Ecto neural progenitor cell (in vitro differentiated cells): ENCODE data around the gene MS4A10.

Experiments used
- DNase-seq: peaks from one replicate; pipeline ENCODE4 v3.0.0-alpha.2; 2018; ENCODE audit warnings: low spot score

Gene MS4A10

DNA sequence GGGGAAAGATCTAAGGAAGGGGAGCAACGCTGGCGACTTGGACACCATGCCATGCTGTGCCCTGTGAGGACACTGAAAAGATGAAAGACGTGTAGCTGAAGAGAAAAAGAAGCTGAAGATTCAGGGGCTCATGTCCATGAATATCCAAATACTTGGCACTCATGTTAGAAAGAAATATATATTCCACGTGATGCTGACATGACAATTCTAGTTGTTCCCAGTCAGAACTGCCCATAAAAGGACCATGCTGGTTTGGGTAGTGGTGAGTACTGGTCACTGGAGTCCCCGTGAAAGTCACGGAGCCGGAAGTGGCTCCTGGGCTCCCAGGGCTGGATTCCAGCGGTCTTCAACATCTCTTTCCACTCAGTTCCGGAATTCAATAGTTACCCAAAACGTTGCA lies 18.6 kb upstream of the MS4A10 start:
- DNase-seq = no peak

DNA sequence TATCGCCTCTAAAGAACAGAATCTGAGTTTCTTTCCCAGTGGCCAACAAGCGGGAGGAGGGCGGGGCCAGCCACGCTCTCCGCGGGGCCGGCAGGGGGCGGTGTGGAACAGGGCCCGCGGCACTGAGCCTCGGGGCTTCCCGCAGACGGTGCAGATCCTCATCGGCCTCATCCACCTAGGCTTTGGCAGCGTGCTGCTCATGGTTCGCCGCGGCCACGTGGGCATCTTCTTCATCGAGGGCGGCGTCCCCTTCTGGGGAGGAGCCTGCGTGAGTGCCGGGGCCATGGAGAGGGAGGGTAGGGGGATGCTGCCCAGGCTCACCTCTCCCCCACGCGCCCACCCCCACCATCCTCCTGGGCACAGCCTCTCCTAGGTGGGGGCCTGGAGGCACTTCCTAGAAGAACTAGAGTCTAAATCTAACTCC lies 17.7 kb upstream of the MS4A10 start:
- DNase-seq = no peak

DNA sequence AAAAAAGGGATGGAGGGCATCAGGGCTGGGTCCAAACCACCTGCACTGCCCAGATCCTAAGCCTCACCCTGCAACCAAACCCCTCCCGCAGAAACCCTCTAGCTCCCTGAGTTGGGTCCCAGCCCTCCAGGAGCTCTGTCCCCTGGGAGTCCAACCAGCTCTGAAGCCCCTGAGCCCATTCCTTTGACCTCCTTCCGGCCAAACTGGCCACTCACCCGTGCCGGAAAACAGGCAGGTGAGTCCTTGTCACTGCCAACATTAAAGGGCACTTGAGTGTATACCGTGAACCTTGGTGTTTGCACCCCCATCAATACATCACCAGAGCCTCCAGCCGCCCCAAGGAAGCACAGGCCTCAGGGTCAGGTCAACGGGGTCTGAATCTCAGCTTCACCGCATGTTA lies 16.9 kb upstream of the MS4A10 start:
- DNase-seq = no peak

DNA sequence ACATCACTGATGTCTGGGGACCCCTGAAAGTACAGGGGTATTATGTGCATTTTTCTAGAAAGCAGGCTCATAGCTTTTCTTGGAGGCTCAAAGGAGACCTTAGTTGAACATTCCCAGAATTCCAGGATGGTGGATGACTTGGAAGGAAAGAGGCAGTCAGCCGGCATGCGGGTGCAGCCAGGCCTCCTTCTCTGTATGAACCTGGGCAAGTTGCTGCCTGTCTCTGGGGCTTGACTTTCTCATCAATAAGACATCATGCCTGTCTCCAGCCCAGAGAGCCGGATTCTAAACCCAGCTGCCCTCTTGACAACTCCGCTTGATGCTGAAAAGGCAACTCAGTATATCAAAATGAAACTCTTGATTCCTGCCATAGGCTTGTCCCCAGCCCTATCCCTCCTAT lies 15.9 kb upstream of the MS4A10 start:
- DNase-seq = no peak

DNA sequence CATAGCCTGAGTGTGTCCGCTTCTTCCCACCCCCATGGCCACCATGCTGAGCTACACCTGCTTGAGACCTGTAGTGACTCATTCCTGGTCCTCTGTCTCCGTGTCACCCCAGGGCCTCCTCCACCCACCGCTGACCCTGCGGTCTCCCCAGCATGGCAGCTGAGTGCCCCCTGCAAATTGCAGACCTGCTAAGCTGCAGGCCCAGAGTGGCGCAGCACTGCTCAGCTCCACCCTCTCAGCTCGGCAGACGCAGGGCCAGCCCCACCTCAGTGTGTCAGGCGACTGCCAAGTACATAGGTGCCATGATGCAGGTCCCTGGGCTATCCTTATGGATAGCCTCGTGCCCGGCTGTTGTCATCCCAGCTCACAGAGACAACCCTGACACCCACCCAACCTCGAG lies 15.3 kb upstream of the MS4A10 start:
- DNase-seq = no peak

DNA sequence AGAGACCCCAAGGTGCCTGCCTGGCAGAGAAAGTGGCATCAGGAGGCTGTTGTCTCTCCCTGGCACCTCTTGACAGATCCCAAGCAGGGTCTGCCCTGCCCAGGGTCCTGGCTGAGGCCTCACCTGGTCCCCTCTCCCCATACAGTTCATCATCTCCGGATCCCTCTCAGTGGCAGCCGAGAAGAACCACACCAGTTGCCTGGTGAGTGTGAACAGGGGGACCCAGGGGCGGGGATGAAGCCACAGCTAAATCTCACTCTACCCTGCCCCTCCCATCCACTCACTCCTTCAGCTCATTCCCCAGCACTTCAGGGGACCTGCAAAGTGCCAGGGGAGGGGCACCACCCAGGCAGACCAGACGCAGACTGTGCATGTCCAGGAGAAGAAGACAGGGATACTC lies 14.0 kb upstream of the MS4A10 start:
- DNase-seq = no peak

DNA sequence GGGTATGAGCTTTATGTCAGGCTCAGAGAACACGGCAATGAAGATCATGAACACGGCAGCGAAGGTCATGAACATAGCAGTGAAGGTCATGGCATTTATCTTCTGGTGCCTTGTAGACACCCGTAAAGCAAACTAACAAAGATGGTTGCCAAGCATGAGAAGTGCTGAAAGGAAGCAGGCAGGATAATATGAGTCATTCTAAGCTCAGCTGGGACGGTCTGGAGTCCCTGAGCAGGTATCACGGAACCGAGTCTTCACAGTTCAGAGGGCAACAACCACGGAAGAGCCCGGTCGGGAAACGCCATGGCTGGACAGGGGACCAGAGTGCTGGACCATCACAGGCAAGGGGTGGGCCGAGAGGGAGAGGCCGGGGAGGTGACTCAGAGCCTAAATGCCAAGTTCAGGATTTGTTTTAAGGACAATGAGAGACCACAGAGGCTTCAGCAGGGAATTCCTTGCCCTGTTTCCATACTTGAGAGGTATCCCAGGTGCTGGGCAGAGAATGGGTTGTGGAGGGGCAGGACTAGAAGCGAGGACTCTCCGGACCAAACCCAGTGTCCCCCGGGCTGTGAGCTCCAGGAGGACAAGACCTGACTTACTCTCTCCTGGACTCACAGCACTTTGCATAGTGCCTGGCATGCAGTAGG lies 13.1 kb upstream of the MS4A10 start:
- DNase-seq = no peak

DNA sequence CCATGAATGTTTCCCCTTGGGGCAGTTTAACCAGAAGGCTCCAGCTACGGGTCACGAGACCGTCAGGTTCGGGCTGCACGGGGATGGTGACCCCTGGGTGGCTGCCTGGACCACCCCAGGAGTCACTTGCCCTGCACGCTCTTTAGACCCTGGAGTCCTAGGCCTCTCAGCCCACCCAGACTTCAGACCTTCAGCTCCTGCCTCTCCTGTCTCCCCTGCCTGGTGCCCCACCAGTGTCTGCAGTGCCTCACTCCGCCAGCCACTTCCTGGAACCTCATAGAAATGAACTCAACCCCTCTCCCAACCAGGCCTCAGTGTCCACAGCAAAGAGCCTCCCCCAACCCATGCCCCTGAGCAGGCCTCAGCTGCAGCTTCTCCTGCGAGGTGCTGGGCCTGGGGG lies 12.5 kb upstream of the MS4A10 start:
- DNase-seq = no peak

DNA sequence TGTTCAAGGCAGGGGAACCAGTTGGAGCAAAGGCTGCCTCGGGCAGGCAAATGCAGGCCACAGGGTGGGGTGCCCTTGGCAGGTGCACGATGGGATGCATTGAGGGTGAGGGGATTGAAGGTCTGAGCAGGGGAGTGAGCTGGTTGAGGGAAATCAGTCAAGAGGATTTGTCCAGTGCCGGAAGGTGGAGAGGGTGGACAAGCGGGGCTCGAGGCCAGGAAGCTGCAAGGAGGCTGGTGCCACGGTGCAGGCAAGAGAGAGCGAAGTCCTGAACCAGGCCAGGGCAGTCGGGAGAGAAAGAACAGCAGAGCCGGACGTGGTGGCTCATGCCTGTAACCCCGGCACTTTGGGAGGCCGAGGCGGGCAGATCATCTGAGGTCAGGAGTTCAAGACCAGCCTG lies 10.4 kb upstream of the MS4A10 start:
- no peak for DNase-seq

DNA sequence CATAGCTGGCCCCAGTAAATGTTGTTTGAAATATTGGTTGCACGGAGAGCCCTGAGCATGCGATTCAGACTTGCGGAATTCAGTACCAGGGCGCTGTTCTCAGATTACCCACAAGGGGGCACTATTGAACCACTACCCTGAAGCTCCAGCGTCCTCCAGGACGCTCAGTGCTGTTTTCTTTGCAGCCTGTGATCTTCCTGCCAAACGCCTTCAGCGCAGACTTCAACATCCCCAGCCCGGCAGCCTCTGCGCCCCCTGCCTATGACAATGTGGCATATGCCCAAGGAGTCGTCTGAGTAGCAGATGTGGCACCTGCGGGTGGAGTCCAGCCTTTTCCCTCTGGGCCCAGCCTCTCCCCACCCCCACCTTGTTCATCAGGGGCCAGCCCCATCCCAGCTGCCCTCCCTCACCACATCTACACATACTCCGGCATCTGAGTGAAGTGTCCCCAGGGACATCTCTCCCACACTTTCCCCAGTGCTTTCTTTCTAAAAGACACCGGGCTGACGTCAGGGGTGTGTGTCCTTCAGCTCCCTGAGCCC lies 9.6 kb upstream of the MS4A10 start:
- DNase-seq = peak; percentile 88

DNA sequence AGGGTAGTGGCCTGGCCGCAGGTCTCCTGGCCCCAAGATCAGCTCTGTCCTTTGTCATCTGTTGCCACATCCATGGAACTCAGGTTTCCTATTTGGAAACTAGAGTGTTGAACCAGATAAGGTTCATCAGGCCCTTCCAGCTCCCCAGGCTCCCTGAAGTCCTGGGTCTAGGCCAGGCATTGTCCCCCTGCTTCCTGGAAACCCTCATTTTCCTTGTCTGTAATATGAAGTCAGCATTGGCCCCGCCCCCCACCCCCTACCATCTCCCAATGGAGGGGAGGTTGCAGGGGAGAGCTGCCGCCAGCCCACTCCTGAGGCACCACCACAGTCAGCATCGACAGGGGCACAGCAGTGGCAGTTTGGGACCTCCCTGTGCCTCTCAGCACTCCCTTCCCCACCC lies 9.0 kb upstream of the MS4A10 start:
- no peak for DNase-seq

DNA sequence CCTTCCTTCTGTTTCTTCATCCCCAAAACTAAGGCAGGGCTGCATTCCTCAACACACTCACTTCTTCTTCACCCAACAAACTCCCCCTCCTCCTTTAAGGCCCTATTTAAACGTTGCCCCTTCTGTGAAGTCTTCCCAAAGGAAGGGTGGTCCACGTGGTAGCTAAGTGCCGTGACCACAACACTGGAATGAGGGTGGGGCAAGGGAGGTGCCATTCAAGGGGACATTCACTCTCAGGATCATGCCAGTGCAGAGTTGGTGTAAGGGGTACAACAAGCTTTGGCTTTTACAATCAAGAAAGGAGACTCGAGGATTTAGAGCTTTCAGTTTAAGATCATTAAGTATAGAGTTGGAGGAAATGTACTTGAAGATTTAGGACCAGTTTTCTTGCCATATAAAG lies 8.0 kb upstream of the MS4A10 start:
- no peak for DNase-seq

DNA sequence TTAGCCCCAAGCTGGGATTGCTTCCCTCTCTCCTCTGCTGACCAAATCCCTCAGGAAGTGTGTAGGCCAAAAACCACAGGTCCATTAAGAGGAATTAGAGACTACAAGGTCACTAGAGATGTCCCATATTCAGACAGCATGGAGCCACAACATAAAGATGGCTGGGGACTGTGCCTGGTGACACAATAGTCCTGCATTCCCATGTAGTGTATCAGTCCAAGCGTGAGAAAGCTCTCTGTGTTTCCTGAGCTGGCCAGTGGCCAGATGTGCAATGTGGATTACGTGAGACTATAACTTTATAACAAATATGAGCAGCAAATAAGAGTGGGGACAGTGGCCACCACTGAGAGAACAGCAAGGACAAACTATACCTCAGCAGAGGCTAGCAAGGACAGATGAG lies 7.6 kb upstream of the MS4A10 start:
- DNase-seq = no peak

DNA sequence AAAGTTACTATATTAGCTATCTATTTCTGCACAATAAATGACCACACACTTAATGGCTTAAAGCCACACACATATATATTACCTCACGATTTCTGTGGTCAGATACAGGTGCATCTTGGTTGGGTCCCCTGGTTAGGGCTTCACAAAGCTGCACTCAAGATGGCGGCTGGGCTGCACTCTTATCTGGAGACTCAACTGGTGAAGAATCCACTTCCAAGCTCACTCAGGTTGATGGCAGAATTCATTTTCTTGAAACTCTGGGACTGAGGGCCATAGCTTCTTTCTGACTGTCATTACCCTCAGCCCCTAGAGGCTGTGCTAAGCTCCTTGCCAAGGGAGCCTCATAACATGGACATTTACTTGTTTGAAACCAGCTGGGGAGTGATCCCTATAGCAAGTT lies 5.1 kb upstream of the MS4A10 start:
- no peak for DNase-seq

DNA sequence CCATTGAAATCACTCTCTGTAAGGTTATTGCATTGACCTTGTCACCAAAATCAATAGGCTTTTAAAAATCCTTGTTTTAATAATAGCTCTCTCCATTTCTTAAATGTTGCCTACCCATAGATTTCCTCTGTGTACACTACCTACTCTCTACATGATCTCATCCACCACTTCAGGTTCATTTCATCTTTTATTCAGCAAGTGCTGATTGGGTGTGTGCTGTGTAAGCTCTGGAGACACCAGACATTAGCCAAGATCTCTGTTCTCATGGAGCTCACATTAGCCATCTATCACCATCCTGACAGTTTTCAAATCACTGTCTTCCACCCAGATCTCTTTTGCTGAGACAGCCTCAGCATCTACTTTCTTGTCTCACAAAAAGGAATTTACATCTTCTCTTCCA lies 4.4 kb upstream of the MS4A10 start:
- no peak for DNase-seq

DNA sequence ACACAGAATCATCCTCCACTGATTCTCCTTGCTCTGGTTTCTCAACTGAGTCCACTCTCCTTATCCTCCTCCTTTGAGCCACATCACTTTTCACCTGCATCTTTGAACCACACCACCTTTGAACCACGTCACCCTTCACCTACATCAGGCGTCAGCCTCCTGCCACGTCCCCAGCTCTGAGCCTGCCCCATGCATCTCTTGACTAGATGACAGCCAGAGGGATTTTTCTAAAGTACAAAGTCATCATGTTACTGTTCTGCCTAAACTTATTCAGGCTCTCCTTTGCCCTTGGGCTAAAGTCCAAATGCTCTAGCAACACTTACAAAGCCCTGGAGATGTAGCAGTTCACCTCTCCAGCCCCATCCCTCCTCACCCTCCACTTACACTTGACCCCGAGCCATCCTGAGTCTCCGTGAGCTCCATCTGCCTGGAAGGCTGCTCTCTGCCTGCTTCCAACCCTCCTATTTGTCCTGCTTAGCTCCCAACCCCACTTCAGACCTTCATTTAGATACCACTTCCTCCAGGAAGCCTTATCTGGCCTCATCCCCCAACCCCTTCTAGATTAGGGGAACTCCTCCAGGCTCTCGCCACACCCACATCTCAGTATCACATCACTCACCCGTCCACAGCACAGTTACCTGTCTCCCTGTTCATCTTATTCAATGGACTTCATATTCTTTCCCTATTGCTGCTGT lies 3.7 kb upstream of the MS4A10 start:
- no peak for DNase-seq

DNA sequence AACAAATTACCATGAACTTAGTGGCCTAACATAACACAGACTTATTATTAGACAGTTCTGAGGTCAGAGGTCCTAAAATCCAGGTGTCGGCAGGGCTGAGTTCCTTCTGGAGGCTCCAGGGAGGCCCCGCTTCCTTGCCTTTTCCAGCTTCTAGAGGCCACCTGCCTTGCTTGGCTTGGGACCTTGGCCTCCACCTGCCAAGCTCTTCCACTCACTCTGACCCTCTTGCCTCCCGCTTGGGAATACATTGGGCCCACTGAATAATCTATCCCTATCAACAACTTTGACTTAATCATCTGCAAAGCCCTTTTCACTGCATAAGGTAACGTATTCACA lies 3.2 kb upstream of the MS4A10 start:
- DNase-seq = no peak

DNA sequence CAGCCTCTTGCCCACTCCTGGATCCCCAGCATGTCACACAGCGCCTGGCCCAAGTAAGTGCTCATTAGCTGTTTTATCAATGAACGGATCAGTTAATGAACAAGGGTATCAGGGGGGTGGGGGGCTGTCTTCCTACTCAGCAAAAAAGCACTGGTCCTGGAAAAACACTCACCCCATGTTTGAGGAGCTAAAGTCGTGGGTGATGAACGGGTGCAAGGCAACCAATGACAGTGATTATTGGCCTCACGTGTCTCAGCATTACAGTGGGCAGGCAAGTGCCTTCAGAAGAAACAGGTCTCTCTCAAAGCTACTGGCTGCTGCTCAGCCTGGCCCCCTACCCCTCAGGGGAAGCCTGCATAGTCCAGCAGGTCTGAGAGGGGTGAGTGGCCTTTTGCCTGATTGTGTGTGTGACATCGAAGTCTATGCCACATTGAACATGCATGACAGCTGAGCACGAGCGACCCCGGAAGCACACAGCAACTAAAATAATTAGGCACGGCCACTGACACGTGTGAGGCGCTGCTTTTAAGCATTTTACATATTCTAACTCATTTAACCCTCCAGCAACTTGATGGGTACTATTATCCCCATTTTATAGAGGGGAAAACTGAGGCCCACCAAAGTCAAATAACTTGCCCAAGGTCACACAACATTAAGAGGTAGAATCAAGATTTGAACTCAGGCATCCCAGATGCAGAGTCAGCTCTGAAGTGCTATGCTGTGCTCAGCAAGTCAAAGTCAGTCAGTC lies 2.6 kb upstream of the MS4A10 start:
- DNase-seq = no peak

DNA sequence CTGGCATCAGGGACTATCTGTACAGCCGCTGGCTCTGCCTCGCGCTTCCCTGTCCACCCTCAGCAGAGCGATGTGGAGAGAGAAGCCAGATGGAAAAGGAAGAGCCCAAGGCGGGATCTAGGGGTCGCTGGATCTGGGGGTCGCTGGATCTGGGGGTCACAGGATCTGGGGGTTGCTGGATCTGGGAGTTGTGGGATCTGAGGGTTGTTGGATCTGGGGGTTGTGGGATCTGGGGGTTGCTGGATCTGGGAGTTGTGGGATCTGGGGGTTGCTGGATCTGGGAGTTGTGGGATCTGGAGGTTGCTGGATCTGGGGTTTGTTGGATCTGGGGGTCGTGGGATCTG lies 2.0 kb upstream of the MS4A10 start:
- DNase-seq = no peak

DNA sequence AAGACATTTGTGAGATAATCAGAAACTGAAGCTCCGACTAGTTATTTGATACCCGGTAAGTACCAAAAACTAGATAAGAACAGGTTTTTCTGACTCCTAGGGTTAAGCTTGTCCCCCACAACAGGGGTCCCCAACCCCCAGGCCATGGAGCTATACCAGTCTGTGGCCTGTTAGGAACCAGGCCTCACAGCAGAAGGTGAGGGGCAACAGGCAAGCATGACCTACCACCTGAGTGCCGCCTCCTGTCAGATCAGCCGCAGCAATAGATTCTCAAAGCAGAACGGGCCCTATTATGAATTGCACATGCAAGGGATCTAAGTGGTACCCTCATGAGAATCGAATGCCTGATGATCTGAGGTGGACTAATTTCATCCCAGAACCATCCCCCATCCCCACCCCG lies 1.2 kb upstream of the MS4A10 start:
- no peak for DNase-seq

DNA sequence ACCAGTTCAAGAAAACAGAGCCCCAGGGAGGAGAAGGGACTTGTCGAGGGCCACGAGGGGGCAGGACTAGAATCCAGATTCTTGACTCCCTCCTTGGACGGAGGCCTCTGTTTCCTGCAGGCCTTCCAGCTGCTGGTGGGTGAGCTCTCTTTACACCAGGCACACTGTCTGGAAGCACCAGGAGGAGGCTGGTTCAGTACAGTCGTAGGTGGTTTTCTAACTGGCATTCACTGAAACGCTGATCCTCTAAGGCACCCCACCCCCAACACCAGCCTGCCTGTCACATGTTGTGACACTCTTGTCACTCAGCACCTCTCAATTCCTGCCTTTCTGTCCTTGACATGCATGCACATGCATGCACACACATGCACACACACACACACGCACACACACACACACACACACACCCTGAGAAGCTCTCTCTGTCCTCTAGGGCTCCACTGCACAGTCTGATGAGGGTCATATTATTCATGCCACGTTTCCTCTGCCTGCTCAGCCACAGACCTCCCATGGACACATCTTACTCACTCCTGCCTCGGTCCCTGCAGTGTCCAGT lies 751 bp downstream of the MS4A10 start:
- DNase-seq = no peak

DNA sequence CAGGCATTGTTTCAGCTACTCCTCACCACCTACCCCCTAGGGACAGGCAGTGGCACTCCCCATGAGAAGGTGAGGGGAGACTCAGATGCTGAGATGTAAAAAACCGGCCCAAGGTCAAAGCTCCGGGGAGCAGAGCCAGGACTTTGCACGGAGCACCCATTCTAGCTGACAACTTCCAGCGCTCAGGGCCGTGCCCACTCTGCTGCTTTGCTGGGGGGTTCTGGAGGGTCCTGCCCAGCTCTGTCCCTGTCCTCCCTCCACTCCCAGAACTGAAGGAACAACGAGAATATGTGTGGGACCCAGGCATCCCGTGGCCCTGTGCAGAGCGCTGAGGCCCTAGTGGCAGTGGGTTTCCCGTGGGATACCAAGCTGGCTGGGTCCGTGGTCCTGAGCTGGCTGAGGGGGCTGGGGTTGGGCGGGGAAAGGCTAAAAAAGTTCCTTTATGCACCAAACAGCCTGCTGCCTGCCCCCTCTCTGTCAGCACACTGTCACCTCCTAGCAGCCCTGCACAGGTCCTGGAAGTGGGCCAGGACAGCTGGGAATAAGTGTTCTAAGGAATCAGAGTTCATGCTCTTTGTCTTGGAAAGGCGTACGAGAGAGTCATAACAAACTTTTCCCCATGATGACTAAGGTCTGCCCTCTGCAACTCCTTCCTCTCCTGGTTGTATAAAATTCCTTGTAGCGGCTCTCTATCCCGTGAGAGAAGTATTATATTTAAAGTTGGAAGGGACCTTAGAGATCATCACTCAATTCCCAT lies 1.9 kb downstream of the MS4A10 start:
- no peak for DNase-seq
